ENCODE data around the gene KRT23. TPM values are rescaled to one million over a fixed set of nuclear protein-coding genes. Genes with fewer than 3 reads are reported as not detected.

The KRT23 gene
- total and polyA plus RNA-seq, 2 of the 4 experiments (the other 2 are of a cell fraction): 0.36 to 0.39 TPM

- Histone ChIP-seq H3K4ac (ENCODE audit: low read depth, low read length) (no peak overlapping the region; the same call in 1 of the 2 replicates), H3K4me2 (ENCODE audit: low read depth, low read length) (no peak overlapping the region), H3K56ac (ENCODE audit: extremely low read depth, insufficient read depth, low read length) (no peak overlapping the region), H3K27ac (ENCODE audit: insufficient read depth, low read length) (no peak overlapping the region), H2BK120ac (ENCODE audit: low read depth, low read length) (no peak overlapping the region), H3K23ac (ENCODE audit: low read depth, low read length) (no peak overlapping the region), H3K79me1 (ENCODE audit: low read depth in 1 of 2, low read length in 2 of 2) (no peaks in the 10 kb centered on the region), H4K5ac (ENCODE audit: low read depth, low read length) (no peak overlapping the region), H4K20me1 (ENCODE audit: insufficient read depth, low read length) (no peaks in the 10 kb centered on the region), H3K9ac (ENCODE audit: low read depth, low read length) (no peak overlapping the region), H2BK5ac (ENCODE audit: low read depth, low read length, poor library complexity, severe bottlenecking) (no peak overlapping the region), H2AK5ac (ENCODE audit: low read depth, low read length) (no peak overlapping the region), H2BK15ac (ENCODE audit: low read depth, low read length) (no peak overlapping the region), H4K8ac (ENCODE audit: low read depth in 2 of 2, low read length in 2 of 2) (no peak overlapping the region), H2AK9ac (replicated peaks; ENCODE audit: low read depth, low read length, poor library complexity) (no peak overlapping the region), H3K27me3 (ENCODE audit: control insufficient read depth, insufficient read depth, low read length) (no peaks in the 10 kb centered on the region), H2BK20ac (ENCODE audit: low read depth, low read length) (no peak overlapping the region), H3K9me3 (ENCODE audit: control insufficient read depth, insufficient read depth, low read length) (no peaks in the 10 kb centered on the region), H3K14ac (replicated peaks; ENCODE audit: low read depth, low read length) (no peak overlapping the region), H2AFZ (replicated peaks; ENCODE audit: low read length, poor library complexity) (no peak overlapping the region), H3K4me1 (ENCODE audit: control insufficient read depth, insufficient read depth, low read length) (peaks cover 2% of the 10 kb centered on the region; the same call in 1 of the 2 replicates), H3K18ac (ENCODE audit: low read depth, low read length) (no peak overlapping the region), H3K4me3 (ENCODE audit: insufficient read depth, low read depth, low read length) (no peak overlapping the region), H3K36me3 (ENCODE audit: control insufficient read depth, insufficient read depth, low read length) (no peaks in the 10 kb centered on the region), H4K91ac (ENCODE audit: insufficient read depth, low read depth, low read length) (peak overlapping the region; percentile 14; the same call in 1 of the 2 replicates), H3K9me1 (ENCODE audit: insufficient read depth, low read length) (no peaks in the 10 kb centered on the region)
- no peak for ATAC-seq (ENCODE audit: low read depth)
- ChIA-PET POLR2A (ENCODE audit: unreplicated experiment) (no interaction called here), CTCF (no interaction called here)
- in situ Hi-C loops (cut with MboI; ENCODE audit: low sequenced_read_pairs) (no loop called here), intact Hi-C loops (cut with micrococcal nuclease) (no loop called here), dilution Hi-C loops (cut with HindIII; ENCODE audit: low sequenced_read_pairs, unreplicated experiment) (no loop called here)
- DNase-seq: no peak
- WGBS, 2 experiments (ENCODE audit: extremely low coverage in 2 of 2, insufficient read length in 1 of 2): 88% methylated on average over 5 of the region's 19 CpGs; no CpG with 5 or more reads in 1 of the 2 experiments
- BruUV-seq (replicated peaks): no TSS peak
- no peak for TF ChIP-seq POLR2A (IDR thresholded peaks at IDR 0.05; ENCODE audit: low read depth, low read length)
- no peak for TF ChIP-seq RAD21 (IDR thresholded peaks at IDR 0.05; ENCODE audit: low read length)
- peak; percentile 26; the same call in 1 of the 2 replicates for TF ChIP-seq CEBPB (IDR thresholded peaks at IDR 0.05; ENCODE audit: low read depth, low read length)
- no peak for TF ChIP-seq USF2 (IDR thresholded peaks at IDR 0.05; ENCODE audit: low read depth, low read length)
- no peak for TF ChIP-seq CHD1 (IDR thresholded peaks at IDR 0.05; ENCODE audit: low read depth, low read length)
- TF ChIP-seq RCOR1 (IDR thresholded peaks at IDR 0.05; ENCODE audit: insufficient replicate concordance, low read length): no peak
Observed at GRCh38 chr17:40936437-40936971, 942 bp downstream of the KRT23 start.

All from IMR-90 (cell line).